GM21576 (cell line): Measurements from ENCODE around the gene CYP4Z1.
"Not testable (repeated sequence)": the region's sequence is repeated elsewhere in the genome, so short reads cannot be mapped to it uniquely, and the experiment has no call there.

ENCODE experiments used
- ATAC-seq: cut with Tn5 transposase; IDR thresholded peaks from one replicate; pipeline ENCODE4 v1.9.1; 2021; ENCODE audit warnings: mild to moderate bottlenecking, moderate library complexity; ENCODE audit not compliant: unreplicated experiment

The CYP4Z1 gene, protein sequence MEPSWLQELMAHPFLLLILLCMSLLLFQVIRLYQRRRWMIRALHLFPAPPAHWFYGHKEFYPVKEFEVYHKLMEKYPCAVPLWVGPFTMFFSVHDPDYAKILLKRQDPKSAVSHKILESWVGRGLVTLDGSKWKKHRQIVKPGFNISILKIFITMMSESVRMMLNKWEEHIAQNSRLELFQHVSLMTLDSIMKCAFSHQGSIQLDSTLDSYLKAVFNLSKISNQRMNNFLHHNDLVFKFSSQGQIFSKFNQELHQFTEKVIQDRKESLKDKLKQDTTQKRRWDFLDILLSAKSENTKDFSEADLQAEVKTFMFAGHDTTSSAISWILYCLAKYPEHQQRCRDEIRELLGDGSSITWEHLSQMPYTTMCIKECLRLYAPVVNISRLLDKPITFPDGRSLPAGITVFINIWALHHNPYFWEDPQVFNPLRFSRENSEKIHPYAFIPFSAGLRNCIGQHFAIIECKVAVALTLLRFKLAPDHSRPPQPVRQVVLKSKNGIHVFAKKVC

DNA sequence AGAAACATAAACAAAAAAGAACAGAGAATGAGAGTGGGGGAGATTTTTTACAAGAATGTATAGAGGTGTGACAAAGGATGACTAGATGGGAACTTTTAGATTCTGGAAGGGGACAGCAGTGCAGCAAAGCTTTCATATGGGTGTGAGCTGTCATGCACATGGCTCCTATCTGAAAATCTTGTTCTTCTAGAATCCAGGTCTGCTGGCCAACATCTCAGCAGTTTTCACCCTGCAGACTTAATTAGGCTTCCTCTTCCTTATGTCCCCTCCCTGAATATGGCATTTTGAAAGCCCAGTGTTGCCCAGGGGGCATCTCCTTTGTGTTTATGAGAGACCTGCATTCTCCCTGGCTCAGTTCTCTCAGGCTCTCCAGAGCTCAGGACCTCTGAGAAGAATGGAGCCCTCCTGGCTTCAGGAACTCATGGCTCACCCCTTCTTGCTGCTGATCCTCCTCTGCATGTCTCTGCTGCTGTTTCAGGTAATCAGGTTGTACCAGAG, at the start of gene CYP4Z1:
Gene CYP4Z1, plus strand, starts transcription at position 135 of the 498 bp plus-strand sequence. Its CDS starts 260 bp downstream, at position 395.
- ATAC-seq = no peak

- ATAC-seq = no peak
Observed at GRCh38 chr1:47021070-47021469, 46.0 kb upstream of the CYP4Z1 start.

DNA sequence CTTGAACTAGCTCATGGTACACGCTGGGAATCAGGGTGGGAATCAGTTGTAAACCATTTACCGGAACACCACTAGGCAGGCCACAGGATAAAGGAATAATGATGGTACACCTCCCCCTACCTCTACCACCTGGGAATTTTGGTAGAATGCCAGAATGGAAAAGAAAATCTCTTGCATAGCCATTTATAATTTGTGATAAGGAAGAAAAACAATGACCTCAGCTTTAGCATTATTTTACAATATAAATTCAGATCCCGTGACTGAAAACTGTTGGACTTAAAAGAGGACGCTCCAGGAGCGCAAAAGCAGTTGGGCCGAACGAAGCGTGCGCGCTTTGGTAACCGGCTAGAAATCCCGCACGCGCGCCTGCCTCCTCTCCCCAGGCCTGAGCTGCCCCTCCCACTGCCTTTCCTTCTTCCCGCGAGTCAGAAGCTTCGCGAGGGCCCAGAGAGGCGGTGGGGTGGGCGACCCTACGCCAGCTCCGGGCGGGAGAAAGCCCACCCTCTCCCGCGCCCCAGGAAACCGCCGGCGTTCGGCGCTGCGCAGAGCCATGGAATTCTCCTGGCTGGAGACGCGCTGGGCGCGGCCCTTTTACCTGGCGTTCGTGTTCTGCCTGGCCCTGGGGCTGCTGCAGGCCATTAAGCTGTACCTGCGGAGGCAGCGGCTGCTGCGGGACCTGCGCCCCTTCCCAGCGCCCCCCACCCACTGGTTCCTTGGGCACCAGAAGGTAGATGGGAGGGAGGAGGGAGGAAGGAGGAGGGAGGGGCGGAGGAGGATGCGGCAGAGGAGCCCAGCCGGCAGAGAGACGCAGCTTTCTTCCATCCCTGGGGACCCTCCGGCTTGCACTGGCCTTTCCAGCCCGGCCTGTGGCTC, 43.5 kb upstream of the CYP4Z1 start, which contains the start of gene CYP4X1:
Gene CYP4X1, plus strand, starts transcription at position 402 of the 873 bp plus-strand sequence. Its CDS starts 149 bp downstream, at position 551.
- no peak for ATAC-seq

- no peak for ATAC-seq
Observed at GRCh38 chr1:47024141-47024801, 42.8 kb upstream of the CYP4Z1 start.

GRCh38 chr1:47030170-47030805, 36.7 kb upstream of the CYP4Z1 start:
- ATAC-seq = no peak

DNA sequence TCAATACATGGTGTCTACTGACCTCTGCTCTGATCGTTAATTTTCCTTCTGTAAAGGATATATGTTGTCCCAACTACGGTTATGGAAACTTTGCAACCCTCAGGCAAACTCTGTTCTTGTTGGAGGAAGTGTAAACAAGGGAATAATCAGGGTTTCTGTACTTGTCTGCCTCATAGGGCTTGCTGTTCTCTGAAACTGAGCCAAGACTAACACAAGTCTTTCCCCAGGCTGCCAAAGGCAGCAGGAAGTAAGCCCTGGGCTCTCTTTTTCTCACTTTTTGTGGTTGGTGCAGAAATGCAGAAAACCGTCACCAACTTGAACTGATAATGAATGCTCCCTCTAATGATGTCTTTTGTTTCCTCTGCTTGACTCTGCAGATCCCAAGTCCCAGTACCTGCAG, 36.0 kb upstream of the CYP4Z1 start:
- ATAC-seq = no peak

DNA sequence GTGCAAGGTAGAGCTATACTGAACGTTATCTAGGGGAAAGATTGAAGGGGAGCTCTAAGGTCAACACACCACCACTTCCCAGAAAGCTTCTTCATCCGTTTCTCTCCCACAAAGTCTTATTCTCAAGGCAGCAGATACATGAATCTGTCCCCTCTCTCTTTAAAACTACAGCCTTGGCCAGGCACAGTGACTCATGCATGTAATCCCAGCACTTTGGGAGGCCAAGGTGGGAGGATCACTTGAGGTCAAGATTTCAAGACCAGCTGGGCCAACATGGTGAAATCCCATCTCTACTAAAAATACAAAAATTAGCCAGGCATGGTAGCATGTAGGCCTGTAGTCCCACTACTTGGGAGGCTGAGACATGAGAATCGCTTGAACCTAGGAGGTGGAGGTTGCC, 35.4 kb upstream of the CYP4Z1 start:
- ATAC-seq = no peak

DNA sequence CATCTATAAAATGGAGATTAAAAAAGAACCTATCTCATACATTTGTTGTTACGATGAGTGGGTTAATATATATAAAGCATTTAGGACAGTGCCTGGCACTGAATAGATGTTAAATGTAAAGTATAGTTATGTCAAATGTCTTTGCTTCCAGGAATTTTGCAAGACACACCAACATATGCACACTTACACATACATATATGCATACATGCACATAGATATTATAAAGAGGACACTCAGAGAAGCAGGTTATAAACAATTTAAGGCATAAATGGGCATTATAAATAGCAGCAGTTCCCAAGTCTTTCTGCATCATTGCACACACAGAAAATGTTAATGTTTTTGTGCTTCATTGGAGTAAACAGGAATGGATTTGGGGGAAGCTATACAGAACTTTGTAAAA, 30.3 kb upstream of the CYP4Z1 start:
- ATAC-seq = no peak

DNA sequence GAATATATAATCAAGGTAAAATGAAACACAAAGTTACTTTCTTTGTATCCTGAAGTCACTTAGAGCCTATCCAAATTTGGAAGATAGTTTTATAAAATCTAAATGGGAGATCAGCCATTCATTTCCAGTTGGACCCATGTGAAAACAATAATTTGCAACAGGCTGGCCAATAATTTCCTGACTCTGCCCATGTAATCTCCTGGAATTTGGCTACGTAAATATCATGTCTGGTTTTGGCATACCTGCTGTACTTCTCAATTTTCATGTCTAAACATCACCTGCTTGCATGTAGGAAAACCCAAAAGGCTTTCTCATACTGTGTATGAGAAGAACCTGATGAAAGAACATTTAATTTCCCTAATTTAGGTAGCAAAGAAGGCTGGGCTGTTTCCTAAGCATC, 7.7 kb upstream of the CYP4Z1 start:
- no peak for ATAC-seq

DNA sequence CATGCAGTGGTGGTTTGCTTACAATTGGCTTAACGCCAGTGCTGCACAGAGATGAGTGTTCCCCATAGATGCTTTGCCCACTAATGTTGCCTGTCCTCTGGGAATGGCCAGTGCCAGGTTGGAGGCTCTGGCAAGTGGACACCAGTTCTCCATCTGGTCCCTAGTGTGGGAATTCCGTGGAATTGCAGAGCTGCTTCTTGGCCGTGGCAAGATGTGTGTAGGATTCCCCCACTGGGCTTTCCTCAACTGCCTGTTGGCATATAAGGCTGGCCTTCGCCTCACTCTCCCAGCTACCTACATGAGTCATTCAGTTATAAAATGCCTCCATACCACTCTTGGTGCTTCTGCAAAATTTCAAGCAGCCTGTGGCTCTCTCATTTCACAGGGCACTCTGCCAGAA, 2.0 kb downstream of the CYP4Z1 start:
- ATAC-seq = not testable (repeated sequence)

DNA sequence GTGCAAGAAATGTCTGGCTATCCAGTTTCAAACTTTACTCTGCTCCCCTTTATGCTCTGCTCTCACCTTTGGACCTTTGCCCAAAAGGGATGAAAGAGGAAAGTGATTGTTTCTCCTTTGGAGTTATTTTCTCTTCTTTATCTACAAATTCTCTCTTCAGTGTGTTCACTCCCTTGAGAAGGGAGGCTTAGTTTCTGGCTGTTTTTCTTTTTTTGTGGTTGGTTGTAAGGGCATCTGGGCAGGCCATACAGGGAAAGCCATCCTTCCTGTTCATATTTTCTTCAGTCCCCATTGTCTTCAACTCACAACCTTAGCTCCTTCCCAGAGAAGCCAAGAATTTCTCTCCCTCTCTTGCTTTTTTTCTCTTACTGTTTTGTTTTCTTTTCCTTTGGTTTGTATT, 2.5 kb downstream of the CYP4Z1 start:
- not testable (repeated sequence) for ATAC-seq

DNA sequence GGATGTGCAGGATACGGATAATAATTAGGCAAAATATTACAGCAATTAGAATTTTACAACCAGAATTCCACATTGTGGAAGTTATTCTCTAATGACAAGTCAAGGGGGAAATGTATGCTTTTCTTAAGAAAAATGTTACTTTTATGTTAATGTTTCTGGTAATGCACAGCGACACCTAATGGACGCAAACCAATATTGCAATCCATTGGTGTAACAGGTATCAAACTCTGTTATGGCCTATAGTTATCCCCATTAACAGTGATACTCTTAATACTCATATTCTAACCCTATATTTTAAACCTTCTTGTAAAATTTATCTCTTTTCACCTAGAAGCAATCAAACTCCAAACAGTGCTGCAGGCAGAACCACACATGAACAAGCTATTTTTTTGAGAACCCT, 22.3 kb downstream of the CYP4Z1 start:
- ATAC-seq = not testable (repeated sequence)

GRCh38 chr1:47091476-47091875, 24.4 kb downstream of the CYP4Z1 start:
- not testable (repeated sequence) for ATAC-seq

GRCh38 chr1:47104816-47105215, 37.8 kb downstream of the CYP4Z1 start:
- ATAC-seq = no peak

DNA sequence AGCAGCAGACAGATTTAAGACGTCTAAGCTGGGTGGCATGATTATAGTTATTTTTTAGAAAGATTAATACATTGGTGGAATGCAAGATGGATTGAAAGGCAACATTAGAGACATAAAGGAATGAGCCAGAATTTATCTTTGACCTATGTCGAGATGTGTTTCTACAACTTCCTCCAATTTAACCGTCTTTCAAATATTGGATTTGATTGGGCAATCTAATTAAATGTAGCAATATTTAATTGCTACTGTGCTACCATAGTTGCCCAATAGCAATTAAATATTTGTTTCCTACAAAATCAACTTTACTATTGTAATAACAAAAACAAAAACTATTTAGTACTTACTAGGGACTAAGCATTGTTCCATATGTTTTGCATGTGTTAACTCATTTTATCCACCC, 39.8 kb downstream of the CYP4Z1 start:
- no peak for ATAC-seq

DNA sequence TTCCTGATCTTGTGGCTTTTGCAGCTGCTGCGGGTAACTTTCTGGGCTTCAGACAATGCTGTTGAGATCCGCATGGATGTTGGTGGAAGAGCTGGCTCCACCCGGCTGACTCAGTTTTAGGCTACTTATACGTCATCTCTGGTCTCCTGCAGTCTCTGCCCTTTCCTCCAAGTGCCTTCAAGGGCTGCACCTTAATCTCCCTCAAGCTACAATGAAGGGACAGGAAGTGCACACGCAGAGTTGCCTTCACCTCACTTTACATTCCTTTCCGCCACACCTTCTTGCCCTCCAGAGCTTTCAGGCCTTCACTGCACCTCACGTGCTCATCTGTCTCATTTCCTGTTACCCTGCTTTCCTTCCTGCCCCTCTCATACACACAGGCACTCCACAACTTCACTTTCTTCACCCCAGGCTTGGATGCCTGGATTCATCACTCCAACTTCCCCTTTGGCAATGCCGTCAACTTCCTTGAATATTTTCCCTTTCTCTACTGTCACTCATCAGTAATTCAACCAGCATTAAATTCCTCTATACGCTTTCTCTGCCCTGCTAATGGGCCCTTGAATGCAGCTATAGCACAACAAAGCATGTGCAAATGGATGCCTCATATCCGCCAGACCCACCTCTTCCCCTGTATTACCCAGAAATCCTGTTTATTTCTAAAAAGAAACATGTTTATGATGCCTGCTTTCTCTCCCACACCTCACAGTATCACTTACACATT, 41.0 kb downstream of the CYP4Z1 start:
- ATAC-seq = not testable (repeated sequence)

DNA sequence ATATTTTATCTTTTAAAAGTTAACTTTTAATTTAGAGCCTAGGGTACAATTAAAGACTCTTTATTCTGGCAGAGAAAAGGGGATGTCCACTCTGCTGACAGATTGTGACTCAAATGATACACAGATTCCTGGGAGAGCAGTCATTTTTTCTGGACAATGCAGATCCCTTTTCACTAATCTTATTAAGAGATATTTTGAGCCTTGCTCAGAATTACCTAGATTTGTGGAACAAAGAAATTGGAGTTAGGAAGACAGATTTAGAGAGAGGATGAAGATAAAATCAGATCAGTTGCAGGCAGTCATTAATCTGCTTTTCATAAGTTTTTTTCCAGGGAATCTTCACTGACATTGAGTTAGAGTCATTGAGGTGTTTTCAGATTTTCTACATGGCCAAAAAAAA, 42.5 kb downstream of the CYP4Z1 start:
- ATAC-seq = not testable (repeated sequence)

DNA sequence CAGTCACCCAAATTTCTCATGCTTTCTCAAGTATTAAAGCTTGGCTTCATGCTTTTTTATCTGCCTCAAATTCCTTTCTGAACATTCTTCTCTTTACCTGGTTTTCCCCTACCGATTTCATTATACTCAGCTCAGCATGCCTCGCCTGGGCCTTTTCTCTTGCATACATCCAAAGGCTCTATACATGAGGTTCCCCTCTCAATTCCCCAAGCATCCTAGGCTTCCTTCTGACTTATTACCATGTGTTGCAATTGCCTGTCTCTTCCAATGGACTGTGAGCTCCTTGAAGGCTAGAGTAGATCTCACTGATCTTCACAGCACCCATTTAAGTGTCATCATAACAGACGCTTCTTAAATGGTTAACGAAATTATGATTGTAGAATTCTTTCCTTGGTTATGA, 46.1 kb downstream of the CYP4Z1 start:
- no peak for ATAC-seq

GRCh38 chr1:47121039-47121438, 54.0 kb downstream of the CYP4Z1 start:
- ATAC-seq = not testable (repeated sequence)

DNA sequence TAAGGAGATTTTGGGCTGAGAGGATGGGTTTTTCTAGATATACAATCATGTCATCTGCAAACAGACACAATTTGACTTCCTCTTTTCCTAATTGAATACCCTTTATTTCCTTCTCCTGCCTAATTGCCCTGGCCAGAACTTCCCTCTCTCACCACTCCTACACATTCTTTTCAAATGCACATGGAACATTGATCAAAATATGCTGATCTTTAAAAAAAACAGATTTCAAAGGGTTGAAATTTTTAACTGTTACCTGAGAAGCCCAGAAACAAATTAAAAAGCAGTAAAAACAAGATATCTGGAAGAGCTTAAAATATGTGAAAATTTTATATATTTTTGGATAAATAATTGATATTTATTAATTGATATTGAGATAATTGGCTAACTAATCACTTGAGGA, 57.8 kb downstream of the CYP4Z1 start:
- ATAC-seq = not testable (repeated sequence)
